Skeletal muscle tissue (tissue), 4 donors: ENCODE measurements around the gene HPCAL4. TPM values are rescaled to one million over a fixed set of nuclear protein-coding genes. Genes with fewer than 3 reads are reported as not detected.

Experiments used
- H3K27ac ChIP-seq: one replicate; pipeline ENCODE4 v1.7.0; 2013; ENCODE audit warnings: mild to moderate bottlenecking, low read depth, low read length, inconsistent platforms
- H3K27me3 ChIP-seq, 3 donors: one replicate each; pipeline ENCODE4 v1.7.0; 2013; ENCODE audit warnings: low read length in 3 of 3; ENCODE audit not compliant: control insufficient read depth in 3 of 3, insufficient read depth in 3 of 3
- H3K36me3 ChIP-seq, 3 donors: one replicate each; pipeline ENCODE4 v1.7.0; 2013; ENCODE audit warnings: low read length in 3 of 3; ENCODE audit not compliant: control insufficient read depth in 3 of 3, insufficient read depth in 3 of 3
- H3K4me1 ChIP-seq, 3 donors: one replicate each; pipeline ENCODE4 v1.7.0; 2013; ENCODE audit warnings: low read length in 3 of 3, mild to moderate bottlenecking in 3 of 3; ENCODE audit not compliant: control insufficient read depth in 3 of 3, insufficient read depth in 3 of 3
- H3K4me3 ChIP-seq, 3 donors: one replicate each; pipeline ENCODE4 v1.7.0; 2013; ENCODE audit warnings: low read length in 3 of 3
- H3K9ac ChIP-seq, 3 donors: one replicate each; pipeline ENCODE4 v1.7.0; 2013; ENCODE audit warnings: low read length in 3 of 3, mild to moderate bottlenecking in 3 of 3, moderate library complexity in 2 of 3, low read depth in 1 of 3
- H3K9me3 ChIP-seq, 3 donors: one replicate each; pipeline ENCODE4 v1.7.0; 2013; ENCODE audit warnings: low read length in 3 of 3; ENCODE audit not compliant: control insufficient read depth in 3 of 3
- total RNA-seq: library from RNA; depleted of rRNA; stranded (reverse); fragments of >200 nt; gene quantifications from one replicate; pipeline ENCODE4 v1.2.3, GENCODE V29; 2014
- donor health status: Osteomylitis.

The HPCAL4 gene
- total RNA-seq, 1 donor from 2014 or later: 0.52 TPM

- Histone ChIP-seq H3K9ac (peak overlapping the region; percentile 81 to 95 (median 86)), H3K4me3 (peak overlapping the region; percentile 70 to 78 (median 73)), H3K4me1 (peaks cover 58 to 65% (median 61%) of the 10 kb centered on the region in 3 donors), H3K27me3 (no peaks in the 10 kb centered on the region), H3K27ac (peak overlapping the region; percentile 84), H3K9me3 (no peaks in the 10 kb centered on the region), H3K36me3 (no peaks in the 10 kb centered on the region)
Observed at GRCh38 chr1:39671433-39671792, 19.8 kb downstream of the HPCAL4 start.

DNA sequence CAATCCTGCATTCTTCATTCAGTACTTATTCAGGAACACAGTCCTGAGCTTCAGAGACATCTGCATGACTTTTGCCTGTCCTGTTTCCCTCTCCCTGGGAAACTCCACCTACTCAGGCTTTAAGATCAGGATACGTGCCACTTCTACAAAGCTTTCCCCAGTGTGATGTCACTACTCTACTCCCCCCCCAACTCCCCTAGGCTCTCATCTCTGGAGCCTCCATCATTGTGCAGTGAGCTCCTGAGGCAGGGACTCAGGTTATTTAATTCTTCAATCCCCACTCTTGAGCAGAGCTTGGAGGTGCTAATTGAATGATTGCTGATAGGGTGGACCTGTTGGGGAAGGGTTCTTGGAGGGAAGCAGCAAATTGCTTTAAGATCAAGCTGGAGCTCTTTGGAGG lies 20.5 kb downstream of the HPCAL4 start:
- peak overlapping the region; percentile 84 for H3K27ac ChIP-seq
- H3K27me3 ChIP-seq: no peaks in the 10 kb centered on the region
- peaks cover 1 to 6% (median 4%) of the 10 kb centered on the region in 3 donors for H3K36me3 ChIP-seq
- peaks cover 57 to 65% (median 60%) of the 10 kb centered on the region in 3 donors for H3K4me1 ChIP-seq
- H3K4me3 ChIP-seq: peak overlapping the region; percentile 66 to 78 (median 73)
- no peaks in the 10 kb centered on the region for H3K9me3 ChIP-seq
- H3K9ac ChIP-seq: peak overlapping the region; percentile 81 to 95 (median 86)

- no peaks in the 10 kb centered on the region for H3K9me3 ChIP-seq
- no peaks in the 10 kb centered on the region for H3K27me3 ChIP-seq
- peaks cover 6 to 13% (median 12%) of the 10 kb centered on the region in 3 donors for H3K36me3 ChIP-seq
- H3K9ac ChIP-seq: peak overlapping the region in 2 of 3 donors; percentile 66 to 68
- peak overlapping the region in 1 of 3 donors; percentile 22 for H3K4me3 ChIP-seq
- peak overlapping the region; percentile 28 for H3K27ac ChIP-seq
- H3K4me1 ChIP-seq: peaks cover 52 to 62% (median 60%) of the 10 kb centered on the region in 3 donors
Observed at GRCh38 chr1:39668894-39669293, 22.3 kb downstream of the HPCAL4 start.

DNA sequence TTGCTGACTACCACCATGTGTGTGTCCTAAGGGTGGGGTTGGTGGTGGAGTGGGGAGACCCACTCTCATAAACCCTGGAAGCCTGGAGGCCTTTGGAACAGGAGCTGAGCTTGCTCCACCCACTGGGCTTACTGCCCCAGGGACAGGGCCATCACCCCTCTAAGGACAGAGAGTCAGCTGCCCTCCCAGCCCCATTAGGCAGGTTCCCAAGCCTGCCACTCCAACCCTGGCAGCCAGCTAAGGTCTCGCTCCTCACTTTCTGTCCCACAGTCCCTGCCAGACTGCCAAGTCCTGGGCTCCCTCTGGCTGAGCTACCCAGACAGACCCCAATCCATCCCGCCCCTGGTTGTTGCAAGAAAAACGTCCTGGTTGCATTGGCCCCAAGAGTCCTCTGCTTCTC lies 23.1 kb downstream of the HPCAL4 start:
- H3K27me3 ChIP-seq: no peaks in the 10 kb centered on the region

DNA sequence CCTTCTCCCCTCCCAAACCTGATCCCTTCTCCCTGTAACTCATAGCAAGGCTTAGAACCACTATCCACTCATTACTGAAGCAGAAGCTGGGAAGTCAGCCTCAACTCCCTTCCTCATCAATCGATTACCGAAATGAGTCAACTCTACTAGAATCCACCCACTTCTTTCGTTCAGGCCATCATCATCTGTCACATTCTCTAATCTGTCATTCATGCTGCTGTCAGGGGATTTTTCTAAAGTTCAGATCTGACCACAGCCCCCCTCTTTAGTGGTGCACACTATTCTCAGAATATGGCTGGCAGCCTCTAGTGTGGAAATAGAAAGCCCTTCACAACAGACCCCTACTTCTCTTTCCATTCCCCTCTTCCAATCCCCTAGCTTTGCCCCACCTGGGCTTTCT lies 24.5 kb downstream of the HPCAL4 start:
- no peaks in the 10 kb centered on the region for H3K27me3 ChIP-seq
- no peak overlapping the region for H3K4me3 ChIP-seq
- peaks cover 10 to 31% (median 18%) of the 10 kb centered on the region in 3 donors for H3K36me3 ChIP-seq
- peaks cover 40 to 48% (median 45%) of the 10 kb centered on the region in 3 donors for H3K4me1 ChIP-seq
- H3K9me3 ChIP-seq: no peaks in the 10 kb centered on the region
- no peak overlapping the region for H3K27ac ChIP-seq
- no peak overlapping the region for H3K9ac ChIP-seq

More for the DNA sequence above, 23.1 kb downstream of the HPCAL4 start:
- H3K36me3 ChIP-seq: peaks cover 10 to 20% (median 15%) of the 10 kb centered on the region in 3 donors
- H3K4me1 ChIP-seq: peaks cover 49 to 60% (median 56%) of the 10 kb centered on the region in 3 donors
- peak overlapping the region in 1 of 3 donors; percentile 66 for H3K9ac ChIP-seq
- H3K9me3 ChIP-seq: no peaks in the 10 kb centered on the region
- no peak overlapping the region for H3K27ac ChIP-seq
- peak overlapping the region in 2 of 3 donors; percentile 13 to 19 for H3K4me3 ChIP-seq

GRCh38 chr1:39663559-39663958 lies 27.7 kb downstream of the HPCAL4 start:
- no peak overlapping the region for H3K9ac ChIP-seq
- H3K4me1 ChIP-seq: peaks cover 19 to 23% (median 20%) of the 10 kb centered on the region in 3 donors
- no peak overlapping the region for H3K4me3 ChIP-seq
- H3K36me3 ChIP-seq: peaks cover 27 to 57% (median 46%) of the 10 kb centered on the region in 3 donors
- no peaks in the 10 kb centered on the region for H3K27me3 ChIP-seq
- no peaks in the 10 kb centered on the region for H3K9me3 ChIP-seq
- no peak overlapping the region for H3K27ac ChIP-seq

- H3K9me3 ChIP-seq: no peaks in the 10 kb centered on the region
- no peak overlapping the region for H3K4me3 ChIP-seq
- peaks cover 12 to 18% (median 13%) of the 10 kb centered on the region in 3 donors for H3K4me1 ChIP-seq
- H3K9ac ChIP-seq: no peak overlapping the region
- no peaks in the 10 kb centered on the region for H3K27me3 ChIP-seq
- H3K36me3 ChIP-seq: peaks cover 27 to 60% (median 51%) of the 10 kb centered on the region in 3 donors
- H3K27ac ChIP-seq: no peak overlapping the region
Observed at GRCh38 chr1:39662861-39663260, 28.4 kb downstream of the HPCAL4 start.

GRCh38 chr1:39659538-39659937 lies 31.7 kb downstream of the HPCAL4 start:
- Histone ChIP-seq H3K4me1 (peaks cover 0 to 14% (median 5%) of the 10 kb centered on the region in 3 donors), H3K9me3 (no peaks in the 10 kb centered on the region), H3K36me3 (peaks cover 25 to 54% (median 44%) of the 10 kb centered on the region in 3 donors), H3K27ac (no peak overlapping the region), H3K9ac (no peak overlapping the region), H3K4me3 (no peak overlapping the region), H3K27me3 (no peaks in the 10 kb centered on the region)

GRCh38 chr1:39659110-39659509 lies 32.1 kb downstream of the HPCAL4 start:
- peaks cover under 1 to 18% (median 9%) of the 10 kb centered on the region in 3 donors for H3K4me1 ChIP-seq
- H3K9me3 ChIP-seq: no peaks in the 10 kb centered on the region
- peaks cover 25 to 54% (median 44%) of the 10 kb centered on the region in 3 donors for H3K36me3 ChIP-seq
- H3K27ac ChIP-seq: no peak overlapping the region
- no peak overlapping the region for H3K4me3 ChIP-seq
- H3K27me3 ChIP-seq: no peaks in the 10 kb centered on the region
- H3K9ac ChIP-seq: no peak overlapping the region

GRCh38 chr1:39657923-39658485 lies 33.2 kb downstream of the HPCAL4 start:
- no peaks in the 10 kb centered on the region for H3K9me3 ChIP-seq
- H3K4me3 ChIP-seq: peak overlapping the region in 1 of 3 donors; percentile 22
- H3K4me1 ChIP-seq: peaks cover 11 to 26% (median 20%) of the 10 kb centered on the region in 3 donors
- H3K36me3 ChIP-seq: peaks cover 21 to 45% (median 41%) of the 10 kb centered on the region in 3 donors
- no peaks in the 10 kb centered on the region for H3K27me3 ChIP-seq
- H3K9ac ChIP-seq: peak overlapping the region in 1 of 3 donors; percentile 57
- no peak overlapping the region for H3K27ac ChIP-seq
